CD4-positive, alpha-beta T cell treated with Interleukin-17A for 1 hour (primary cell): ENCODE data around the gene STAM2.
A peak's percentile ranks its signal among the peaks of the same experiment; 100 is the strongest.
"Not testable (repeated sequence)": the region's sequence is repeated elsewhere in the genome, so short reads cannot be mapped to it uniquely, and the experiment has no call there.

Experiments
- DNase-seq: peaks from one replicate; pipeline ENCODE4 v3.0.0-alpha.2; 2020

STAM2 gene

DNA sequence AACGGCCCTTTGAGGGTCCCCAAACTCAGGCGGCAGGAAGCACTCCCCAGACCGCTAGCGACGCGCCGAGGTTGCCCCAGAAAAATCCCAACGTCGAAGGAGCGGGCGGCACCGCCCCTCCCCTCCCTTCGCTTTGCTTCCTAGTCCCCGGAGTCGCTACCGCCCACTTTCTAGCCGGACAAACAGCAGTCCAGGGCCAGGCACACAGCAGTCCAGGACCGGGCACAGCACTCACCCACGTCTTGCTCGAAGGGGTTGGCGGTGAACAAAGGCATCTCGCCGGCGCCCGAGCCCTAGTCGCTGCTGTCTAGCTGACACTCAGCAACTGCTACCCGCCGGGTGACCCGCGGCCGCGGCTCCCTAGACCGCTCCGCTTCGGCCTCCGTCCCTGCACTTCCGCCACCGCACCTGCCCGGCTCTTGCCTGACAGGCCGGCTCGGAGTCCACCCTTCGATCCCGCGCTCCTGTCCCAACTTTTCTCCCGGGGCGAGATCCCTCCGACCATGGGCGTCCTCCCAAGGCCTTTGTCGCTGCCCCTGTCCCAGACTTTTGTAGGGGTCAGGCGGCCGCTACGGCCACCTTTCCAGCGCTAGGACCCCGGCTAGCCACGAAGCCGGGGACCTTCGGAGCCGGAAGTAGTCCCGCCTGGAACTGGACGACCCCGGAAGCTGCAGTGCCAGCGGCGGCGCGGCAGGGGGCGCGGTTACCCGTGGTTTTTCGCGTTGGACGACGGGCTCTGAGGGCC is at the start of gene STAM2:
Gene STAM2, minus strand, starts transcription at position 396 of the 745 bp plus-strand sequence. Its CDS starts 121 bp downstream, at position 275.
- DNase-seq, result peak; percentile 93

- DNase-seq, result no peak
Measured at GRCh38 chr2:152223977-152224376, 48.4 kb upstream of the STAM2 start.

GRCh38 chr2:152222975-152223637 is 47.5 kb upstream of the STAM2 start:
- DNase-seq, result no peak

- no peak for DNase-seq
Measured at GRCh38 chr2:152221839-152222238, 46.3 kb upstream of the STAM2 start.

DNA sequence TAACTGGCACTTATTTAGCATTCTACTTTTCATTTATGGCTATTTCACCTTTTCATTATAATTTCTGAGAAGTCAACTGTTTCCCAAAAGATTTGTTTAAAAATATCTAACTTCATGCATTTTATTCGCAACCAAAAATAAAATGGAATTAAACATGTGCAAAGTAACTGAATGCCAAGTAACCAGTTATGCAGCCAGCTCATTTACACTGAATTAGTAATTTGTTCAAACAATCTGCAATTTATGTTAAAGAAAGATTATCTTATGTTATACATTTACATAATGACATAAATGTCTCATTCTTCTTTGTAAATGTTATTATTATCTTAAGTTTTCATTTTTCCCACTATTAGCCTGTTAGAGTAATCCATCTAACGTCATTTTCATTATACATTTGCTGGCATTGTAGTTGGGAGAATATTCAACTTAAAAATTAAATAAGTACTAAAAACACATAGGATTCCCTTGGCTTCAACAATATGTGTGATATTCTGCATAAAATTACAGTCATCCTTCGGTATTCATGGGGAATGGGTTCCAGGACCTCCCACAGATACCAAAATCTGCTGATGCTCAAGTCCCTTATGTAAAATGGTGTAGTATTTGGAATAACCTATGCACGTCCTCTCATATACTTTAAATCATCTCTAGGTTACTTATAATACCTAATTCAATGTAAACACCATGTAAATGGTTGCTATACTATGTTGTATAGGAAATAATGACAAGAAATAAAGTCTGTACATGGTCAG is 43.7 kb upstream of the STAM2 start:
- no peak for DNase-seq

- no peak for DNase-seq
Measured at GRCh38 chr2:152201466-152201830, 25.9 kb upstream of the STAM2 start.

- no peak for DNase-seq
Measured at GRCh38 chr2:152200565-152201465, 25.3 kb upstream of the STAM2 start.

- no peak for DNase-seq
Measured at GRCh38 chr2:152200101-152200500, 24.5 kb upstream of the STAM2 start.

DNA sequence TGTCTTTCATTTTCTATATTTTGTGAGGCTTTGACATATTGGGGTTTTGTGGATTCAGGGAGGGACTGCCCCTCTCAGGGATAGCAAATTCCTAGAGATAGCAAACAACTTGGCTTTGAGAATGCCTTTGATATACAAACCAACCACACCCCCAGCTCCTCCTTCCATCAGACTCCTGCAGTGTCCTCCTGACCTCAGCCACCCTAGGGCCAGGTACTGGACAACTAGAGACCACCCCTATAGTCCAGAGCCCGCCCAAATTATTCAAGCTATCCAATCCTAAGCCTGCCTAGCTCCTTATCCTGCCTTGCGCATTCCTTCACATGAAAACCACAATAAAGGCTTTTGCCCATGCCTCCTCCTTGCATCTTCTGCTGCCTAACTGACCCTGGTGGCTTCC is 22.9 kb upstream of the STAM2 start:
- DNase-seq, result no peak

GRCh38 chr2:152197508-152198284 is 22.1 kb upstream of the STAM2 start:
- DNase-seq, result not testable (repeated sequence)

GRCh38 chr2:152189622-152190495 is 14.3 kb upstream of the STAM2 start:
- DNase-seq, result peak; percentile 30

DNA sequence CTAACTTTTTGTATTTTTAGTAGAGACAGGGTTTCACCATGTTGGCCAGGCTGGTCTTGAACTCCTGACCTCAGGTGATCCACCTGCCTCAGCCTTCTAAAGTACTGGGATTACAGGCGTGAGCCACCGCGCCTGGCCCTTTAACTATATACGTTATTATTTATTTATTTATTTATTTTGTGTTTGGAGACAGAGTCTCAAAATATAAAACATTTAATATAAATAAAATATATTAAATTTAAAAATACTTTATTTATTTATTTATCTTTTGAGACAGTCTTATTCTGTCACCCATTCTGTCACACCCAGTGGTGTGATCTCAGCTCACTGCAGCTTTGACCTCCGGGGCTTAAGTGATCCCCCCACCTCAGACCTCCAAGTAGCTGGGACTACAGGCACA is 11.2 kb upstream of the STAM2 start:
- not testable (repeated sequence) for DNase-seq

GRCh38 chr2:152186262-152186661 is 10.7 kb upstream of the STAM2 start:
- DNase-seq, result no peak

DNA sequence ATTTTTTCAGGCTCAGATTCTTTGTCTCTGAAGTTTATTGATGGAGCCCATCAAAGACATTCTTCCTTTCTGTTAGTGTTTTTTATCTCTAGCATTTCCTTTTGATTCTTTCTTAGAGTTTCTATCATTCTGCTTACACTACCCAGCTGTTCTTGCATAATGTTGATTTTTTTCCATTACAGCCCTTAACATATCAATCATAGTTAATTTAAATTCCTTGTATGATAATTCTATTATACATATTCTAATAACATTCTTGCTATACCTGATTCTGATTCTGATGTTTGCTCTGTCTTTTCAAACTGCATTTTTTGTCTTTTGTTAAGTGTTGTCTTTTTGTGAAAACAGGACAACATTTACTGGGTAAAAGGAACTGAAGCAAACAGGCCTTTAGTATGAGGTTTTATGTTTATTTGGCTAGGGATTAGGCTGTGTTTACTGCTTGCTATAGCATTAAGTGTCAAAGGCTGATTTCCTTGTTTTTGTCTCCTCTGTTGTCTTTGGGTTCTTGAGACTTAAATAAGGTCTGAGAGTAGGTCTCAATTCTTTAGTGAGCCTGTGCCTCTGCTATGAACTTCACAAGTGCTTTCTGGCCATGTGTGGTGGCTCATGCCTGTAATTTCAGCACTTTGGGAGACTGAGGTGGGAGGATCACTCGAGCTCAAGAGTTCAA is 8.0 kb upstream of the STAM2 start:
- no peak for DNase-seq

GRCh38 chr2:152177667-152178066 is 2.1 kb upstream of the STAM2 start:
- not testable (repeated sequence) for DNase-seq

GRCh38 chr2:152176113-152176714 is 651 bp upstream of the STAM2 start:
- no peak for DNase-seq

- no peak for DNase-seq
Measured at GRCh38 chr2:152175012-152175367, 573 bp downstream of the STAM2 start.

DNA sequence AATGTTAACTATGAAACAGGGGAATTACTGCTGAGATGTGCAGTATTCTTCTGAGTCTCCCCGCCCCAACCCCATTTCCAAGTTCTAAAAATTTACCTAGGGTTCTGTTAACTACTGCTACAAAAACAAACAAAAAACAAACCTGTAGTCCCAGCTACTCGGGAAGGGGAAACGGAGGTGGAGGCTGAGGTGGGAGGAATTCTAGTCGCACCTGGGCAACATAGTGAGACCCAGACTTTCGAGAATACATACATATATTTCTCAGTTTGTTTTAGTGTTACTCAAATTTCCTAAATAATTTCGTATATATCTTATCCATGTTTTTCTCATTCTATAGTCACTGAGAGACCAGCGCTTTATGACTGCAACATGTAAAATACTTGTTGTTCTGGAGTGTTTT is 989 bp downstream of the STAM2 start:
- DNase-seq, result peak; percentile 11

- DNase-seq, result no peak
Measured at GRCh38 chr2:152173831-152174230, 1.7 kb downstream of the STAM2 start.
